ENCODE results near the gene FAM107A. TPM values are rescaled to one million over a fixed set of nuclear protein-coding genes. Genes with fewer than 3 reads are reported as not detected.

Gene FAM107A
- total and polyA plus RNA-seq, 2 of the 13 experiments (the other 11 are each of a cell fraction or from before 2014, with no cell fraction given), result not detected

GRCh38 chr3:58539626-58540025 is 37.6 kb downstream of the FAM107A start:
- no peak overlapping the region for H3K27ac ChIP-seq (ENCODE audit: extremely low read length, insufficient read depth, low read length)
- H2AFZ ChIP-seq (ENCODE audit: low read length), result no peak overlapping the region
- no peaks in the 10 kb centered on the region for H4K20me1 ChIP-seq (ENCODE audit: insufficient read depth, low read length)
- whole genome bisulfite sequencing (ENCODE audit: low lambda C conversion rate), result 97% methylated on average over 10 of the region's 10 CpGs
- FAIRE-seq (no peak), ATAC-seq (no peak), DNase-seq (ENCODE audit: low spot score) (no peak)
- H3K4me1 ChIP-seq (ENCODE audit: insufficient read depth, low read length), result peaks cover 40% of the 10 kb centered on the region
- no peaks in the 10 kb centered on the region for H3K79me2 ChIP-seq (ENCODE audit: insufficient read depth, low read length)
- no peak for TF ChIP-seq HDAC1 (CRISPR knock-in tag; IDR thresholded peaks at IDR 0.05)
- TF ChIP-seq, protein P1, sequence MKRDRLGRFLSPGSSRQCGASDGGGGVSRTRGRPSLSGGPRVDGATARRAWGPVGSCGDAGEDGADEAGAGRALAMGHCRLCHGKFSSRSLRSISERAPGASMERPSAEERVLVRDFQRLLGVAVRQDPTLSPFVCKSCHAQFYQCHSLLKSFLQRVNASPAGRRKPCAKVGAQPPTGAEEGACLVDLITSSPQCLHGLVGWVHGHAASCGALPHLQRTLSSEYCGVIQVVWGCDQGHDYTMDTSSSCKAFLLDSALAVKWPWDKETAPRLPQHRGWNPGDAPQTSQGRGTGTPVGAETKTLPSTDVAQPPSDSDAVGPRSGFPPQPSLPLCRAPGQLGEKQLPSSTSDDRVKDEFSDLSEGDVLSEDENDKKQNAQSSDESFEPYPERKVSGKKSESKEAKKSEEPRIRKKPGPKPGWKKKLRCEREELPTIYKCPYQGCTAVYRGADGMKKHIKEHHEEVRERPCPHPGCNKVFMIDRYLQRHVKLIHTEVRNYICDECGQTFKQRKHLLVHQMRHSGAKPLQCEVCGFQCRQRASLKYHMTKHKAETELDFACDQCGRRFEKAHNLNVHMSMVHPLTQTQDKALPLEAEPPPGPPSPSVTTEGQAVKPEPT (CRISPR knock-in tag; IDR thresholded peaks at IDR 0.05; ENCODE audit: low read depth), result no peak
- no peak for TF ChIP-seq ATF1 (CRISPR knock-in tag; IDR thresholded peaks at IDR 0.05)
- TF ChIP-seq, protein P2, sequence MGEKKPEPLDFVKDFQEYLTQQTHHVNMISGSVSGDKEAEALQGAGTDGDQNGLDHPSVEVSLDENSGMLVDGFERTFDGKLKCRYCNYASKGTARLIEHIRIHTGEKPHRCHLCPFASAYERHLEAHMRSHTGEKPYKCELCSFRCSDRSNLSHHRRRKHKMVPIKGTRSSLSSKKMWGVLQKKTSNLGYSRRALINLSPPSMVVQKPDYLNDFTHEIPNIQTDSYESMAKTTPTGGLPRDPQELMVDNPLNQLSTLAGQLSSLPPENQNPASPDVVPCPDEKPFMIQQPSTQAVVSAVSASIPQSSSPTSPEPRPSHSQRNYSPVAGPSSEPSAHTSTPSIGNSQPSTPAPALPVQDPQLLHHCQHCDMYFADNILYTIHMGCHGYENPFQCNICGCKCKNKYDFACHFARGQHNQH (CRISPR knock-in tag; IDR thresholded peaks at IDR 0.05), result no peak
- no peak for TF ChIP-seq RBM22 (optimal IDR thresholded peaks at IDR 0.05; ENCODE audit: low read length)
- no peak for TF ChIP-seq RAD21 (CRISPR knock-in tag; IDR thresholded peaks at IDR 0.05)
- TF ChIP-seq ZBTB2 (CRISPR knock-in tag; IDR thresholded peaks at IDR 0.05; ENCODE audit: low read depth), result no peak
- no peak overlapping the region for H3K9ac ChIP-seq (ENCODE audit: insufficient read depth, low read depth, low read length)
- H3K36me3 ChIP-seq (replicated peaks in 1 of 2; ENCODE audit: control insufficient read depth in 1 of 2, insufficient read depth in 2 of 2, low read length in 2 of 2), result peaks cover 0 to 2% of the 10 kb centered on the region in 2 experiments; a peak in 1 of 5 replicates
- BruUV-seq (replicated peaks), result no TSS peak
- CTCF ChIA-PET (ENCODE audit: low intra/inter-chr PET ratio, low total read pairs), result no interaction called here
- intact Hi-C loops (cut with micrococcal nuclease; ENCODE audit: unreplicated experiment) (loop anchor here (5.0 to 10.0 kb wide), 2 partner anchors 117 to 205 kb away; partner anchors contain the start of gene PXK), in situ Hi-C loops (cut with HindIII; ENCODE audit: extremely low pct_ligation_motif_present, low pct_unique_long_range_greater_than_20kb) (loop anchor here (10.0 kb wide), 1 partner anchor 215 kb away; no protein-coding TSS in a partner anchor)
- H3K27me3 ChIP-seq (ENCODE audit: control insufficient read depth in 1 of 2, insufficient read depth in 2 of 2, low read length in 2 of 2), result no peaks in the 10 kb centered on the region
- POLR2A ChIA-PET, result no interaction called here
- H3K9me3 ChIP-seq (ENCODE audit: low read length), result no peaks in the 10 kb centered on the region
- H3K4me2 ChIP-seq (ENCODE audit: low read depth, low read length), result no peak overlapping the region
- H3K4me3 ChIP-seq (replicated peaks in 1 of 3; ENCODE audit: insufficient read depth in 1 of 3, low read depth in 2 of 3, low read length in 3 of 3), result no peak overlapping the region

Measured in HepG2 (cell line).